ENCODE results near the gene PPP1R37. TPM values are rescaled to one million over a fixed set of nuclear protein-coding genes. Genes with fewer than 3 reads are reported as not detected.

The PPP1R37 gene
- polyA plus RNA-seq, 1 experiment: 16.1 TPM

GRCh38 chr19:45071545-45071938 lies 21.4 kb upstream of the PPP1R37 start:
- DNase-seq (ENCODE audit: low read depth): no peak
- peaks cover 23% of the 10 kb centered on the region for H3K36me3 ChIP-seq (ENCODE audit: control insufficient read depth, insufficient read depth, low read length)
- H3K4me3 ChIP-seq (ENCODE audit: low read depth, low read length): no peak overlapping the region
- TF ChIP-seq, protein P1, sequence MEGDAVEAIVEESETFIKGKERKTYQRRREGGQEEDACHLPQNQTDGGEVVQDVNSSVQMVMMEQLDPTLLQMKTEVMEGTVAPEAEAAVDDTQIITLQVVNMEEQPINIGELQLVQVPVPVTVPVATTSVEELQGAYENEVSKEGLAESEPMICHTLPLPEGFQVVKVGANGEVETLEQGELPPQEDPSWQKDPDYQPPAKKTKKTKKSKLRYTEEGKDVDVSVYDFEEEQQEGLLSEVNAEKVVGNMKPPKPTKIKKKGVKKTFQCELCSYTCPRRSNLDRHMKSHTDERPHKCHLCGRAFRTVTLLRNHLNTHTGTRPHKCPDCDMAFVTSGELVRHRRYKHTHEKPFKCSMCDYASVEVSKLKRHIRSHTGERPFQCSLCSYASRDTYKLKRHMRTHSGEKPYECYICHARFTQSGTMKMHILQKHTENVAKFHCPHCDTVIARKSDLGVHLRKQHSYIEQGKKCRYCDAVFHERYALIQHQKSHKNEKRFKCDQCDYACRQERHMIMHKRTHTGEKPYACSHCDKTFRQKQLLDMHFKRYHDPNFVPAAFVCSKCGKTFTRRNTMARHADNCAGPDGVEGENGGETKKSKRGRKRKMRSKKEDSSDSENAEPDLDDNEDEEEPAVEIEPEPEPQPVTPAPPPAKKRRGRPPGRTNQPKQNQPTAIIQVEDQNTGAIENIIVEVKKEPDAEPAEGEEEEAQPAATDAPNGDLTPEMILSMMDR (IDR thresholded peaks at IDR 0.05; ENCODE audit: insufficient read depth, low read depth, low read length): no peak
- ChIA-PET CTCF (interaction anchor here (3.9 kb wide), 1 partner anchor 12 kb away, joined by 19 read pairs; no protein-coding TSS in a partner anchor), POLR2A (no interaction called here)
- H3K27me3 ChIP-seq (ENCODE audit: control insufficient read depth, insufficient read depth, low read length): no peaks in the 10 kb centered on the region

DNA sequence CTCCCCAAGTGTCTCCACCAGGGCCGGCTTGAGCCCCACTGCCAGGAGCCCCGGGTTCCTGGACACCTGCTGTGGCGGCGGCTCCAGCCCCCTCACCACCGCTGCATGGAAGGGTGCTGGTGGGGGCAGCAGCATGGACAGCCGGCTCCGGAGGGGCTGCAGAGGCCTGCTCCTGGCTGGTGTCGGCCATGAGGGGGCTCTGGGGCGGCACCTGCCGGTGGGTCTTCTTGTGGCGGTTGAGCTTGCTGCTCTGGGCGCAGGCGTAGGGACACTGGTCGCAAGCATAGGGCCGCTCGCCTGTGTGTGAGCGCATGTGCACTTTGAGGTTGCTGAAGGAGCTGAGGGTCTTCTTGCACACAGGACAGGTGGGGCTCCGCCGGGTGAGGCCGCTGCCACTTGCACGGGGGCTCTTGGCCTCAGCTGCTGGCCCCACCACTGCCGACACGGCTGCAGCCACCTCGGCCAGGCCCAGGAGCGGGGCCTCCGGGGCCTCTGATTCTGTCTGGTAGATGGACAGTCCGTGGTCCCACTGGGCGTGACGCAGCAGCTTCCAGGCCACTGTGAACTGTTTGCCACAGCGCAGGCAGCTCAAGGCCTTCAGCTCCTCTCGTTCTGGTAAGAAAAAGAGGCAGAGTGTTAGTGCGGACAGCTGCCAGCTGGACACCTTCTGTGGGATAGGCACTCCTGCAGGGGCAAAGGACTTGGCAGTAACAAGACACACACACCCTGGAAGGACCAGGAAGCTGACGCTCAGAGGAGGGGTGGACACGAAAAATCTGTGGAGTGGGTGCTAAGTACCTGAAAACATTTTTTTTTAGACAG lies 20.8 kb upstream of the PPP1R37 start:
- TF ChIP-seq, protein P1 (IDR thresholded peaks at IDR 0.05; ENCODE audit: insufficient read depth, low read depth, low read length): no peak
- DNase-seq (ENCODE audit: low read depth): no peak
- Histone ChIP-seq H3K27me3 (ENCODE audit: control insufficient read depth, insufficient read depth, low read length) (no peaks in the 10 kb centered on the region), H3K36me3 (ENCODE audit: control insufficient read depth, insufficient read depth, low read length) (peaks cover 19% of the 10 kb centered on the region), H3K4me3 (ENCODE audit: low read depth, low read length) (no peak overlapping the region)
- POLR2A ChIA-PET: no interaction called here
- CTCF ChIA-PET: interaction anchor here (0.6 to 3.9 kb wide), 3 partner anchors 13 to 266 kb away, joined by 3 to 19 read pairs (median 3); no protein-coding TSS in a partner anchor

DNA sequence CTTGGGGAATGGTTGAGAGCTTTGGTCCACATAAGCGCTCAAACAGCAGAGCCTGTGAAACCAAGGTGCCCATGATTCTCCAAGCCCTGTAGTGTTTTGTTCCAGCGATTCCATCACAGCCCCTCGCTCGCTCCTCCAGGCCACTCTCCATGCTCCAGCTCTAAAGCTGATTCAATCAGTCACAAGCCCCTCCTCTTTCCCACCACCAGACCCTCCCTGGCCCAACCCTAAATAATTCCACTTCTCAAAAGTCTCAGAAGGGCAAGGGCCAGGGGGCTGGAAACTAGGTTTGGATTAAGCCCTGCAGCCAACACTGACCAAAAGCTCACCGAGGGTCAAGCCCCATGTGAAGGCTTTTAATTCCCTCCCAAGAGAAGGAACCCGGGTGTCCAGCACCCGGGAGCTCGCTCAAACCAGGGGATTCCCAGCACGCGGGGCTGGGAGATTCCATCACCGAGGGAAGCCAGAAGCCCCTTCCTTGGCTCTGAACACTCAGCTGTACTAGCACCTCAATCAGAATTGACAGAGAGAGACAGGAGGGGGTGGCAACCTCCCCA lies 18.2 kb upstream of the PPP1R37 start:
- CTCF ChIA-PET: interaction anchor here (1.1 to 3.9 kb wide), 2 partner anchors 16 to 36 kb away, joined by 3 to 19 read pairs; no protein-coding TSS in a partner anchor

DNA sequence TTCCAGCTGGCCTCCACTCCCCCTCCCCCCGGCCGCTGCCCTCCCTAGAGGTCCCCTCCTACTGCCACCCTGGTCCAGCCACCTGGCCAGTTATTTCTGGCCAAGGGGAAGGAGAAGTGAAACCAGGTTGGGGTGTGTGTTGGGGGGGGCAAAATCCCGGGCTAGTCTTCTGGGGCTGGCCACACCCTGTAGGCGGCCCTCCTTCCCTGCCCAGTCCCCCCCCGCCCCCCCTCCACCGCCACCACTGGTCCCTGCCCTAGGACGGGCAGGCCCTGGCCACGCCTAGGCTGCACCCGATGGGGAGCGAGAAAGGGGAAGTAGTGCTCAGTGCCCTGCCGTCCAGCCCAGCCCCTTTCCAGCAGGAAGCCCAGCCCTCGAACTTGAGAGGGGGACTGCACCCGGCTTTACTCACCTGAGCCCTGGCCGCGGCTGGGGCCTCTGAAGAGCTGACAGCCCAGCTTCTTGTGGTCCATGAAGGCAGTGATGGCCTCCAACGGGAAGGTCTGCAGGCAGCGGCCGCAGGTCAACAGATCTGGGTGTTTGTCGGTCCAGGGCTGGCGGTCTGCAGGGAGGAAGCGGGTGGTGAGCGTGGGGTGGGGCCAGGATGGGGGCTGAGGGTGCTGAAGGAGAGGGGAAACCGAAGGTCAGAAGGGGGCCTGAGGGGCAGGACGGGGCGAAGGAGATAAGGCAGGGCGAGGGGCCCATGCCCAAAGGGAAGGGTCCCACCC lies 17.5 kb upstream of the PPP1R37 start:
- Histone ChIP-seq H3K27me3 (ENCODE audit: control insufficient read depth, insufficient read depth, low read length) (no peaks in the 10 kb centered on the region), H3K36me3 (ENCODE audit: control insufficient read depth, insufficient read depth, low read length) (peaks cover 5% of the 10 kb centered on the region; the same call in 1 of the 2 replicates), H3K4me3 (ENCODE audit: low read depth, low read length) (peak overlapping the region; percentile 50)
- ChIA-PET POLR2A (no interaction called here), CTCF (interaction anchor here (1.8 to 3.9 kb wide), 2 partner anchors 16 kb away, joined by 4 to 19 read pairs; no protein-coding TSS in a partner anchor)
- TF ChIP-seq, protein P1 (IDR thresholded peaks at IDR 0.05; ENCODE audit: insufficient read depth, low read depth, low read length): no peak
- no peak for DNase-seq (ENCODE audit: low read depth)

More for the DNA sequence above, 18.2 kb upstream of the PPP1R37 start:
- TF ChIP-seq, protein P1 (IDR thresholded peaks at IDR 0.05; ENCODE audit: insufficient read depth, low read depth, low read length): no peak
- DNase-seq (ENCODE audit: low read depth): no peak
- POLR2A ChIA-PET: no interaction called here
- H3K36me3 ChIP-seq (ENCODE audit: control insufficient read depth, insufficient read depth, low read length): peaks cover 9% of the 10 kb centered on the region
- no peak overlapping the region for H3K4me3 ChIP-seq (ENCODE audit: low read depth, low read length)
- H3K27me3 ChIP-seq (ENCODE audit: control insufficient read depth, insufficient read depth, low read length): no peaks in the 10 kb centered on the region

All from BJ (cell line).